Measurements from ENCODE around the gene DUSP3. TPM values are rescaled to one million over a fixed set of nuclear protein-coding genes. Genes with fewer than 3 reads are reported as not detected.

DUSP3 gene
- total RNA-seq, 1 donor from 2014 or later, result 51.6 TPM

DNA sequence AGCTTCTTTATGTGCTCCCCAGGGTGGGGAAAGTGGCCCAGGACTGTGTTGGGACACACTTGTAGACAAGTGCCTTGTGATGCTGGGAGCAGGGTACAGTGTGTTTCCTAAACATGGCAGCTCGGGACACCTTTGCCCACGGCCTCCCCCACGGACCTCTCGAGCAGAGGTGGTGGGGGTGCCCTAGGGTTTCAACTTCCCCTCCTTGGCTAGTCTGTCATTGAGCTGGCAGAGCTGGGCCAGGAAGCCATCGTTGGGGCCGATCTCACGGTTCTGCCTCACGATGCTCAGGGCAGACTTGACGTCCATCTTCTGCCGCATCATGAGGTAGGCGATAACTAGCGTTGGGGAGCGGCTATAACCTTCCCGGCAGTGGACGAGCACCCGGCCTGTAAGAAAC is 9.4 kb downstream of the DUSP3 start:
- no peak for DNase-seq (ENCODE audit: low read depth, low spot score)

DNA sequence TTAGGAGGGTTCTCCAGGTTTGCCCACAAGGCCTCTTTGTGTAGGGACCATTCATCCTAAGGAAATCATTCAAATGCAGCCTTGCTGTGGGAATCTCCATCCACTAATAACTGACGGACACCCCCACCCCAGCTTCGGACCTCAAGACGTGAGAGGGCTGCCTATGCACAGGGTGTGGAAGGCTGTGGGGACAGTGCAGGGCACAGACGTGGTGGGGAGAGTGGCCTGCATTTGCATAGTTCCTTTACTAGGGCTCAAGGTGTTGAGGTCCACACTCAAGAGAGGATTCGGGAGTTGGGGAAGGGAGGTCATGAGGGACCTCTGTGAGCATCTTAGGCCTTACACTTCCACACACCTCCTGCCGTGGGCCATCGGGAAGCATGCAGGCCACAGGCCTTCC is 9.8 kb downstream of the DUSP3 start:
- DNase-seq (ENCODE audit: low read depth, low spot score), result no peak

DNA sequence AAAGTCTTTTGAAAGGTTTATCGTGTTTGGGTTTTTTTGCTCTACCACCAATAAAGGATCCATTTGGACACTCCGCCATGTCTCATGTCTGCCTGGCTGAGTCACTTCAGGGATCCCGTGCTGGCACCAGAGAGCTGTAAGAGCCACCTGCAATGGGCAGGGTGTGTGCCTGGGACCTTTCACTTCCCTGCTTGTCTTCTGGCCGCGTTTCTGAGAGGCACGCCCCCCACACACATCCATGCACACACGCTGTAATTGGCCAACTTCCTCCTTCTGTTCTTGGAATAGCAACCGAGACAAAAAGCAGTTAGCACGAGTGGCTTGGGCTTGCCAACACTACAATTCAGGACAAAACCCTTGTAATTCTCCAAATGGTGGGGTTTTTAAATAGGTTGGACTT is 10.4 kb downstream of the DUSP3 start:
- no peak for DNase-seq (ENCODE audit: low read depth, low spot score)

DNA sequence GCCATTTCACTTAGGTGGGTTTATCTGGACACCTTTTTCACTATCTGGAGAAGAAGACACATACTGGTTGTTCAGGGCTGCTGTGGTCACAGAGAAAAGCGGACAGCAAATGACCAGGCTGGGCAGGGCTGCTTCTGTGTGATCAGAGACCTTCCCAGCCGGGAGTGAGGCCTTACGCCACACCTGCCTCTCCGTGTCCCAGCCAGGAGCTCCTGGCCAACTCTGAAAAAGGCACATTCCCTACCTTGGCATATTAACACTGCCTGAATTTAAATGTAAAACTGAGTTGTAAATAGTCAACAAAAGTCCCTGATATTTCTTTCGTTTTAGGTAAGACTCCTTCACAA is 11.1 kb downstream of the DUSP3 start:
- DNase-seq (ENCODE audit: low read depth, low spot score), result no peak

GRCh38 chr17:43767053-43767712 is 11.6 kb downstream of the DUSP3 start:
- DNase-seq (ENCODE audit: low read depth, low spot score), result no peak

GRCh38 chr17:43766413-43767052 is 12.2 kb downstream of the DUSP3 start:
- no peak for DNase-seq (ENCODE audit: low read depth, low spot score)

GRCh38 chr17:43760254-43760852 is 18.4 kb downstream of the DUSP3 start:
- DNase-seq (ENCODE audit: low read depth, low spot score), result peak; percentile 73

- no peak for DNase-seq (ENCODE audit: low read depth, low spot score)
Observed at GRCh38 chr17:43759836-43760235, 18.9 kb downstream of the DUSP3 start.

DNA sequence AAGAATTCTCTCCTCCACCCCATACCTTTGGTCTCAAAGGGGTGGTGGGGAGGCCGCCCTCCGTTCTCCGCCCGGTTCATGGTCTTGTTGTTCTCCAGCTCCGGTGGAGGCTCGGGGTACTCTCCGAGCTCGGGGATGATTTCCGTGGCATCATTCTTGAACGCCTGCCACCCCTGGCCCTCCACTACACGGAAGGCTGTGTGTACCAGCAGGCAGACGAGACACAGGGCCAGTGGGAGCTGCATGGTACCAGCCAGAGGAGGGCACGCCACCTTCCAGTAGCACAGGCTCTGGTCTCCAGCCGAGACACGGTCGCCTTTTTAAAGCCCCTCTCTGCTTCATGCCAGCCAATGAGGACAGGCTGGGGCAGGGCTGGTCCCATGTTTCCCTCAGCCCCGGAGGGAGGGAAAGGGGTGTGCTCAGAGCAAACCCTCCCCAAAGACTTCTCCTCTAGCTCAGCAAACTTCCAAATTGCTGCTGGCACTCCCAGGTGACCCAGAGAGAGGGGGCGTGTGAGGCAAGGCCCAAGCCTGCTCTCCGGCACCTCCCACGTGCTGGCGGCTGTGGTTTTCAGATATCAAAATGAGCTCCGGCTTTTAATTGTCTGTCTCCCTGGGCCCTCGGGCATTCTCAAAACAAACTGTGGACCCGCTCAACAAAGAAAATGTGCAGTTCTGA is 20.1 kb downstream of the DUSP3 start, which contains the start of gene SOST:
Gene SOST (minus strand): TSS at position 295 of the 678 bp plus-strand sequence. CDS start 50 bp downstream, at position 245.
- no peak for DNase-seq (ENCODE audit: low read depth, low spot score)

DNA sequence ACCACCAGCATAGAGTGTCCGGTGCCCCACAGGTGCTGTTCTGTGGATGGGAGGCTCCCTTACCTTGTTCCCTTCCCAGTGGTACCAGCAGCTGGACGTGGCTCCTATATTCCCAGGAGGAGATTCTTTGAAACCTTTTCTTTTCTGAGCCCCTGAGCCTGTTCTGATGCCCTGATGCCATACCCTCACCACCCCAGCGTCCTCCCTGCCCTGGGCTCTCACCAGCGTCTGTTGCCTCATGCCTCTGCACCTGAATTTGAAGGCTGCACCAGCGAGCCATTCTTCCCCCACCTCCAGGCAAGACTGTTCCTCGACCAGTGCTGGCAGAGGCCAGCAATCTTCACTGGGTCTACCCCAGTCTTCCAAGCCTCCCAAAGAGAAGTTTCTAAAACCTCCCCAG is 20.7 kb downstream of the DUSP3 start:
- DNase-seq (ENCODE audit: low read depth, low spot score), result no peak

- no peak for DNase-seq (ENCODE audit: low read depth, low spot score)
Observed at GRCh38 chr17:43757171-43757660, 21.6 kb downstream of the DUSP3 start.

GRCh38 chr17:43756201-43756600 is 22.6 kb downstream of the DUSP3 start:
- no peak for DNase-seq (ENCODE audit: low read depth, low spot score)

GRCh38 chr17:43755389-43755875 is 23.3 kb downstream of the DUSP3 start:
- DNase-seq (ENCODE audit: low read depth, low spot score), result no peak

- DNase-seq (ENCODE audit: low read depth, low spot score), result no peak
Observed at GRCh38 chr17:43754947-43755346, 23.8 kb downstream of the DUSP3 start.

DNA sequence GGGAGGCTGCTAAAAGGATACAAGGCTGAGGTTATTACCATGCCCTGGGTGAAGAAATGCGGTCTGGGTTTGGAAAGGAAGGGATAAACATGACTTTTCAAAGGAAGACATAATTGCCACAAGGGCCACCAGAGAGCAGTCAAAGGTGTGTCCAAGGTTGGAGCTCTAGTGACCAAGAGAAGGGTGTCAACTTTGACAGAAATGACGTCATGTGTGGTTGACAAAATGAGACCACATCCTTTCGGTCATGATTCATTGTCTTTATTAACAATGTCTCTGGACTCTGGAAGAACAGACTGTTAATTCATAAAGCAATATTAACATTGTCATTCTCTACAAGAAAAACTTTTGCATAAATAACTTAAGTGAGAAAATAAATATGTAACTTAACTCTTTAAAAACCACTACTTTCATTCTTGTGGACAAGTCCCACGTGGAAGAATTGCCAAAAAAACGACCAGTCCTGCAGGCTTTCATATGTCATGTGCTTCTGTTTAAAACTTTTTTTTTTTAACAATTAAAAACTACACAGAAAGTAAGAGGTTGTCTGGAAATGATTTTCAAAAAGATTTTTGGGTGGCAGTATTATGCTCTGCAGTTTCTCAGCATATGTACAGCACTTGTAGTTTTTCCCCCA is 25.2 kb downstream of the DUSP3 start:
- DNase-seq (ENCODE audit: low read depth, low spot score), result no peak

DNA sequence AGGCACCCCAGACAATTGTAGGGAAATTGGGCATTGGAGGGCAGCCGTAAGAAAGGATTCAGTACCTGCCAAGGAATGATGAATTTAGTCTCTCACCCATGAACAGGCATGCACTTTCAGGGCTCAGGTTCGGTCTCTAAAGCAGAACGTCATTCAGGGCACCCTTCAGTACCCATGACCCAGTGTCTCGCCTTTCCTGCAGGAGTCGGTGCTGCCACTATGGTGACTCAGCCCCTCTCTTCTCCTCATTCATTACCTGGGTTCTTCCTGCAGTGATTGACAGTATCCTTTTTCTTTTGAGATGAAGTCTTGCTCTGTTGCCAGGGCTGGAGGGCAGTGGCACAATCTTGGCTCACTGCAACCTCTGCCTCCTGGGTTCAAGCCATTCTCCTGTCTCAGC is 28.6 kb downstream of the DUSP3 start:
- no peak for DNase-seq (ENCODE audit: low read depth, low spot score)

DNA sequence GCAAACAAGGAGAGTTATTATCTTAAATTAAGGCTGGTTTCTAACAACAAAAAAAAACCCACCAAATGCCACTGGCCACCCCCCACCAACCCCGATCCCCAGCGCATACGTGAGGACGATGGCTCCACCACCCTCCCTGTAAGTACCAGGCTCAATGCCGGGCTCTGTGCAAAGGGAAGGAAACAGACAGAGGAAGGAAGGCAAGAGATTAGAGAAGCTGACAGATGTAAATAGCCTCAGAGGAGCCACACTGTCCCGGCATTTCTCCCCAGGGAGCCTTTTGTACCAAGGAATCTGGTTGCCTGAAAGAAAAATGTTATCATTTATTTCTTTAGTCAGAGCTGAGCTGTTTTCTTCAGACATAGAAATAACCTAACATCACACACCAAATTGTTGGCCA is 33.2 kb downstream of the DUSP3 start:
- DNase-seq (ENCODE audit: low read depth, low spot score), result no peak

- no peak for DNase-seq (ENCODE audit: low read depth, low spot score)
Observed at GRCh38 chr17:43741636-43742035, 37.1 kb downstream of the DUSP3 start.

DNA sequence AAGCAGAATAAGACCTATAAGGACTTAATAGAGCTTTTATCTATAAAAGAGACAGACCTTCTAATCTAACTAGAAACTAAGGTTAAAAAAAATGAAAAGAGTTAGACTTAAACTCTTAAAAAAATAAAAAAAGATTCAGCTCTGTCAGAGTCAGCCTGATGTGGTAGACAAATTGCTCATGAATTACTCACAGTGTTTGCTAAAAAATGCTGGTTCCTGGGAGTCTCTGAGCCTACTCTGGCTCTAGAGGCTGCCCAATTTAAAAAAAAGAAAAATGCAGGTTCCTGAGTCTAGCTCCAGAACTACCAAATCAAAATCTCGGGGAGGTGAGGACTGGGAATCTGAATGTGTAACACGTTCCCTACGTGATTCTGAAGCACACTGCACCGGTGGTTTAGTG is 38.2 kb downstream of the DUSP3 start:
- DNase-seq (ENCODE audit: low read depth, low spot score), result no peak

DNA sequence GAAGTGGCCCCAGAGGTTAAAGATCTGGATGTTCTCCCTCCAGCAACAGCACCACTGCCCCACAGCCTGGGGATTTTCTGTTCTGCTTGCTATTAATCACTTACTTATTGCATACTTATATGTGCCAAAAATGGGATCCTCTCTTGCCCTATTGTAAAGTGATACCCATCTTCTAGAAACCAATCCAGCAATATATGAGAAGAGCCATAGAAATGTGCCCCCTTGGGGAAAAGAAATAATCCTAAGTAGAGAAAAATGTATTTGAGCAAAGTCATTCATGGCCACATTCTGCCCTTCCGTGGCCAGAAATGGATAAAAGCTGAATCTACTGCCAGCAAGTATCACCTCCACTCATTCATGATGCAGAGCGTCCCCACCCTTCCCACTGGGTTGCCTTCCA is 41.1 kb downstream of the DUSP3 start:
- no peak for DNase-seq (ENCODE audit: low read depth, low spot score)

GRCh38 chr17:43736389-43736788 is 42.4 kb downstream of the DUSP3 start:
- no peak for DNase-seq (ENCODE audit: low read depth, low spot score)

DNA sequence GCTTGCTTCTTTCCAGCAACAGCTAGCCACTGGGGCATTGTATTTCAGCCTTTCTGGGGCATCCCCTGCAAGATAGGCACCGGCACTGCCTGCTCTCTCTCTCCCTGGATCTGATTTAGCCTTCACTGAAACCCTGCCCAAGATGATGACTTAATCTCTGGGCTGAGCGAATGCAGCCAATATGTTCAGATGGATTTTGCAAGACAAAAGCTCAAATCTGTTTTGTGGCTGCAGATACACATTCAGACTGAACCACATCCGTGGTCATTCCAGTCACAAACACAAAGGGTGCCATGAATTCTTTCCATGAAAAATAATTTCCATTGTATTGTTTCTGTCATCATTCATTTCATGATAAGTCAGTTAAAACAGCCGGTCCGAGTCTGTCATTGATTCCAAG is 44.4 kb downstream of the DUSP3 start:
- no peak for DNase-seq (ENCODE audit: low read depth, low spot score)

Measured in pulmonary artery endothelial cell (primary cell).